Choroid plexus epithelial cell (primary cell): ENCODE results near the gene ARAP1.

Source experiments
- DNase-seq: peaks from one replicate; pipeline ENCODE4 v3.0.0-alpha.2; 2010; ENCODE audit warnings: low read depth
- H3K4me3 ChIP-seq: 2 replicates; pipeline ENCODE4 v1.5.1; 2011; ENCODE audit warnings: low read depth, mild to moderate bottlenecking, control low read depth, low read length, moderate library complexity
- CTCF ChIP-seq: conservative IDR thresholded peaks from 2 replicates; pipeline ENCODE4 v1.5.1; 2011; ENCODE audit warnings: low read depth, mild to moderate bottlenecking, control low read depth, inconsistent platforms, low read length, moderate library complexity

The ARAP1 gene

GRCh38 chr11:72692498-72693237 lies 59.5 kb downstream of the ARAP1 start:
- no peak for DNase-seq
- no peak for TF ChIP-seq CTCF
- no peak overlapping the region for H3K4me3 ChIP-seq

- no peak for DNase-seq
- TF ChIP-seq CTCF = no peak
- no peak overlapping the region for H3K4me3 ChIP-seq
These were observed 62.0 kb downstream of the ARAP1 start for GRCh38 chr11:72690166-72690565.

- no peak overlapping the region for H3K4me3 ChIP-seq
- TF ChIP-seq CTCF = peak; percentile 10
- DNase-seq = peak; percentile 25
These were observed 63.3 kb downstream of the ARAP1 start for GRCh38 chr11:72688929-72689328.

- no peak for TF ChIP-seq CTCF
- H3K4me3 ChIP-seq = no peak overlapping the region
- DNase-seq = no peak
These were observed 63.7 kb downstream of the ARAP1 start for GRCh38 chr11:72688486-72688885.

GRCh38 chr11:72687326-72687725 lies 64.9 kb downstream of the ARAP1 start:
- no peak for DNase-seq
- TF ChIP-seq CTCF = no peak
- H3K4me3 ChIP-seq = no peak overlapping the region

GRCh38 chr11:72686639-72687220 lies 65.5 kb downstream of the ARAP1 start:
- peak; percentile 32 for DNase-seq
- no peak for TF ChIP-seq CTCF
- H3K4me3 ChIP-seq = no peak overlapping the region
